ENCODE data around the gene MTURN. TPM values are rescaled to one million over a fixed set of nuclear protein-coding genes. Genes with fewer than 3 reads are reported as not detected.

The MTURN gene
- total and polyA plus RNA-seq, 9 of the 15 experiments (the other 6 are each of a cell fraction or from before 2014, with no cell fraction given): 0.94 to 14.8 (median 6.4) TPM

DNA sequence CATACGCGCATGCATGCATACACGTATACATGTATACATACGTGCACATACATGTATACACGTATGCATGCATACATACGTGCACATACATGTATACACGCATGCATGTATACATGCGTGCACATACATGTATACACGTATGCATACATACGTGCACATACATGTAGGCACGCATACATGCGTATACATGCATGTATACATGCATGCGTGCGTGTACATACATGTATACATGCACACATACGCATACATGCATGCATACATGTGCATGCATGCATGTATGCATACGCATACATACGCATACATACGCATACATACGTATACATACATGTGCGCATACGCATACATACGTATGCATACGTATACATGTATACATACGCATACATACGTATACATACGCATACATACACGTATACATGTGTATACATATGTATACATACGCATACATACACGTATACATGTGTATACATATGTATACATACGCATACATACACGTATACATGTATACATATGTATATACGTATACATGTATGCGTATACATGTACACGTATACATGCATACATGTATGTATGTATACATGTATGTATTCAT is 19.0 kb upstream of the MTURN start (continued):
- TF ChIP-seq PHB2 (IDR thresholded peaks at IDR 0.05; ENCODE audit: low read depth) (no peak), ZNF408 (CRISPR knock-in tag; IDR thresholded peaks at IDR 0.05; ENCODE audit: low read depth) (0 out of 2 replicates have a peak, but pooled peaks have one; percentile 54), ZNF707 (CRISPR knock-in tag; conservative IDR thresholded peaks at IDR 0.05) (0 out of 2 replicates have a peak, but pooled peaks have one; percentile 27), PHF20 (IDR thresholded peaks at IDR 0.05; ENCODE audit: partially characterized antibody) (peak; percentile 81), NFRKB (IDR thresholded peaks at IDR 0.05; ENCODE audit: low read depth) (peak; percentile 92), ADNP (tag; IDR thresholded peaks at IDR 0.05) (0 out of 2 replicates have a peak, but pooled peaks have one; percentile 23)
- TF ChIP-seq, protein P1, sequence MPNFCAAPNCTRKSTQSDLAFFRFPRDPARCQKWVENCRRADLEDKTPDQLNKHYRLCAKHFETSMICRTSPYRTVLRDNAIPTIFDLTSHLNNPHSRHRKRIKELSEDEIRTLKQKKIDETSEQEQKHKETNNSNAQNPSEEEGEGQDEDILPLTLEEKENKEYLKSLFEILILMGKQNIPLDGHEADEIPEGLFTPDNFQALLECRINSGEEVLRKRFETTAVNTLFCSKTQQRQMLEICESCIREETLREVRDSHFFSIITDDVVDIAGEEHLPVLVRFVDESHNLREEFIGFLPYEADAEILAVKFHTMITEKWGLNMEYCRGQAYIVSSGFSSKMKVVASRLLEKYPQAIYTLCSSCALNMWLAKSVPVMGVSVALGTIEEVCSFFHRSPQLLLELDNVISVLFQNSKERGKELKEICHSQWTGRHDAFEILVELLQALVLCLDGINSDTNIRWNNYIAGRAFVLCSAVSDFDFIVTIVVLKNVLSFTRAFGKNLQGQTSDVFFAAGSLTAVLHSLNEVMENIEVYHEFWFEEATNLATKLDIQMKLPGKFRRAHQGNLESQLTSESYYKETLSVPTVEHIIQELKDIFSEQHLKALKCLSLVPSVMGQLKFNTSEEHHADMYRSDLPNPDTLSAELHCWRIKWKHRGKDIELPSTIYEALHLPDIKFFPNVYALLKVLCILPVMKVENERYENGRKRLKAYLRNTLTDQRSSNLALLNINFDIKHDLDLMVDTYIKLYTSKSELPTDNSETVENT (CRISPR knock-in tag; IDR thresholded peaks at IDR 0.05): peak; percentile 65; the same call in 1 of the 2 replicates

DNA sequence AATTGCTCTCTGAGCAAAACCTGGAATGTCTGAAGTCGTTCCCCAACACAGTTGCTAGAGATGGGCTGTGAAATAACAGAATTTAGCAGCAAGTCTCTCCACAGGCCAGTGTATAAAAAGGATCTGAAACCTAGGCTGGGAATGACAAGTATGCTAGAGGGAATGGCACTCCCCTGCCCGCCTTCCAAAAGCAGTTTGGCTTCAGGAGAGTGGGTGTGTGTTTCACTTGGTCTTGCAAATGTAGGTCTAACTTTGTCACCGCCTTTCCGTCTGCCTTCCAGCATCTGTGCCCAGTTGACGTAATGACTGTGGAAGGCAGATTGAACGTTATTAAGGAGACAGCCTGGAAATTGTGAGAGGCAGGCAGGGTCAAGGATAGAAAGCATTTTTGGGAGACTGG is 18.0 kb upstream of the MTURN start:
- ChIA-PET POLR2A (interaction anchor here (0.6 kb wide), 1 partner anchor 322 kb away, joined by 3 read pairs; no protein-coding TSS in a partner anchor), CTCF (ENCODE audit: low intra/inter-chr PET ratio) (no interaction called here)
- ATAC-seq: no peak
- Histone ChIP-seq H3K36me3 (ENCODE audit: control insufficient read depth, insufficient read depth, low read length) (no peaks in the 10 kb centered on the region; the same call in 2 of the 3 replicates), H3K4me1 (replicated peaks in 1 of 2; ENCODE audit: control insufficient read depth in 2 of 2, insufficient read depth in 2 of 2, low read length in 2 of 2) (no peaks in the 10 kb centered on the region), H3K79me2 (ENCODE audit: control insufficient read depth, insufficient read depth, low read length) (no peaks in the 10 kb centered on the region; the same call in 2 of the 3 replicates), H3K4me3 (no peak overlapping the region), H3K4me2 (ENCODE audit: insufficient read depth, low read length) (no peak overlapping the region), H4K20me1 (replicated peaks; ENCODE audit: control insufficient read depth, insufficient read depth, low read length) (no peaks in the 10 kb centered on the region), H3K9me1 (ENCODE audit: control insufficient read depth, insufficient read depth, low read length) (no peaks in the 10 kb centered on the region), H3K27me3 (ENCODE audit: control insufficient read depth in 2 of 2, insufficient read depth in 2 of 2, low read length in 2 of 2) (no peaks in the 10 kb centered on the region), H2AFZ (ENCODE audit: low read depth, low read length) (no peak overlapping the region), H3K9ac (ENCODE audit: insufficient read depth in 1 of 2, low read depth in 2 of 2, low read length in 2 of 2) (no peak overlapping the region), H3K9me3 (replicated peaks; ENCODE audit: control insufficient read depth, insufficient read depth, low read depth, low read length) (peaks cover 11% of the 10 kb centered on the region), H3K27ac (ENCODE audit: extremely low read depth, low read depth, low read length) (no peak overlapping the region)
- no peak for DNase-seq (ENCODE audit: extremely low read depth in 1 of 4, low spot score in 3 of 4)
- FAIRE-seq: no peak
- no TSS peak for BruUV-seq (replicated peaks)
- in situ Hi-C loops (cut with MboI) (no loop called here), intact Hi-C loops (cut with micrococcal nuclease) (no loop called here)
- 54% methylated on average over 6 of the region's 6 CpGs for WGBS (ENCODE audit: insufficient coverage, low coverage, missing lambda C conversion rate)
- TF ChIP-seq CHD2 (IDR thresholded peaks at IDR 0.05; ENCODE audit: low read depth, low read length): no peak
- TF ChIP-seq, protein P2, sequence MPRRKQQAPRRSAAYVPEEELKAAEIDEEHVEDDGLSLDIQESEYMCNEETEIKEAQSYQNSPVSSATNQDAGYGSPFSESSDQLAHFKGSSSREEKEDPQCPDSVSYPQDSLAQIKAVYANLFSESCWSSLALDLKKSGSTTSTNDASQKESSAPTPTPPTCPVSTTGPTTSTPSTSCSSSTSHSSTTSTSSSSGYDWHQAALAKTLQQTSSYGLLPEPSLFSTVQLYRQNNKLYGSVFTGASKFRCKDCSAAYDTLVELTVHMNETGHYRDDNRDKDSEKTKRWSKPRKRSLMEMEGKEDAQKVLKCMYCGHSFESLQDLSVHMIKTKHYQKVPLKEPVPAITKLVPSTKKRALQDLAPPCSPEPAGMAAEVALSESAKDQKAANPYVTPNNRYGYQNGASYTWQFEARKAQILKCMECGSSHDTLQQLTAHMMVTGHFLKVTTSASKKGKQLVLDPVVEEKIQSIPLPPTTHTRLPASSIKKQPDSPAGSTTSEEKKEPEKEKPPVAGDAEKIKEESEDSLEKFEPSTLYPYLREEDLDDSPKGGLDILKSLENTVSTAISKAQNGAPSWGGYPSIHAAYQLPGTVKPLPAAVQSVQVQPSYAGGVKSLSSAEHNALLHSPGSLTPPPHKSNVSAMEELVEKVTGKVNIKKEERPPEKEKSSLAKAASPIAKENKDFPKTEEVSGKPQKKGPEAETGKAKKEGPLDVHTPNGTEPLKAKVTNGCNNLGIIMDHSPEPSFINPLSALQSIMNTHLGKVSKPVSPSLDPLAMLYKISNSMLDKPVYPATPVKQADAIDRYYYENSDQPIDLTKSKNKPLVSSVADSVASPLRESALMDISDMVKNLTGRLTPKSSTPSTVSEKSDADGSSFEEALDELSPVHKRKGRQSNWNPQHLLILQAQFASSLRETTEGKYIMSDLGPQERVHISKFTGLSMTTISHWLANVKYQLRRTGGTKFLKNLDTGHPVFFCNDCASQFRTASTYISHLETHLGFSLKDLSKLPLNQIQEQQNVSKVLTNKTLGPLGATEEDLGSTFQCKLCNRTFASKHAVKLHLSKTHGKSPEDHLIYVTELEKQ (CRISPR knock-in tag; IDR thresholded peaks at IDR 0.05): no peak
- no peak for TF ChIP-seq KDM1A (IDR thresholded peaks at IDR 0.05)
- TF ChIP-seq ARID1B (IDR thresholded peaks at IDR 0.05): no peak
- TF ChIP-seq ZFX (CRISPR knock-in tag; IDR thresholded peaks at IDR 0.05): no peak
- no peak for TF ChIP-seq TCFL5 (CRISPR knock-in tag; conservative IDR thresholded peaks at IDR 0.05)
- no peak for TF ChIP-seq ZNF668 (CRISPR knock-in tag; IDR thresholded peaks at IDR 0.05)
- TF ChIP-seq ZNF445 (CRISPR knock-in tag; IDR thresholded peaks at IDR 0.05; ENCODE audit: low read depth): no peak
- no peak for TF ChIP-seq TAF1 (IDR thresholded peaks at IDR 0.05; ENCODE audit: control insufficient read depth, extremely low read depth, insufficient read depth, low read length, severe bottlenecking)
- no peak for TF ChIP-seq L3MBTL2 (IDR thresholded peaks at IDR 0.05)
- TF ChIP-seq FOXA1 (IDR thresholded peaks at IDR 0.05; ENCODE audit: borderline replicate concordance): no peak
